OCI-LY3 (cell line): ENCODE data around the gene THAP11.

Experiments
- H2AFZ ChIP-seq: fragments of 200-600, 300-600 bp; shearing (Covaris generic); 2 replicates; pipeline ENCODE4 v1.6.0; 2014; ENCODE audit warnings: antibody characterized with exemption, low read depth, low read length
- H3K27ac ChIP-seq: fragments of 200-600, 300-600 bp; sonication (generic); 2 replicates; pipeline ENCODE4 v1.5.1; 2014; ENCODE audit warnings: mild to moderate bottlenecking, low read length, moderate library complexity, mixed read lengths
- H3K27me3 ChIP-seq: fragments of 200-600, 300-600 bp; sonication (generic); 2 replicates; pipeline ENCODE4 v1.6.1; 2014; ENCODE audit warnings: low read depth, low read length, mixed read lengths
- H3K36me3 ChIP-seq: fragments of 200-600, 300-600 bp; sonication (generic); replicated peaks from 2 replicates; pipeline ENCODE3; 2014; ENCODE audit warnings: low read depth, low read length, mixed read lengths
- H3K4me1 ChIP-seq: fragments of 300-600, 200-600 bp; sonication (generic); 2 replicates; pipeline ENCODE4 v1.6.1; 2014; ENCODE audit warnings: low read length, mixed read lengths
- H3K4me2 ChIP-seq: fragments of 200-600, 300-600 bp; sonication (generic); 2 replicates; pipeline ENCODE4 v1.6.1; 2014; ENCODE audit warnings: low read length, mixed read lengths
- H3K4me3 ChIP-seq: fragments of 300-600, 200-600 bp; sonication (generic); 2 replicates; pipeline ENCODE4 v1.5.1; 2014; ENCODE audit warnings: antibody characterized with exemption, mild to moderate bottlenecking, low read length, moderate library complexity
- H3K79me2 ChIP-seq: fragments of 300-600, 200-600 bp; shearing (Covaris generic); 2 replicates; pipeline ENCODE4 v1.6.1; 2014; ENCODE audit warnings: mild to moderate bottlenecking, low read length, mixed read lengths
- H3K9ac ChIP-seq: fragments of 300-600, 200-600 bp; shearing (Covaris generic); 2 replicates; pipeline ENCODE4 v1.6.0; 2014; ENCODE audit warnings: mild to moderate bottlenecking, low read length, moderate library complexity
- H3K9me3 ChIP-seq: fragments of 200-600, 300-600 bp; shearing (Covaris generic); 2 replicates; pipeline ENCODE4 v1.6.1; 2014; ENCODE audit warnings: low read length, mixed read lengths; ENCODE audit not compliant: insufficient read depth
- H4K20me1 ChIP-seq: fragments of 200-600, 300-600 bp; sonication (generic); 2 replicates; pipeline ENCODE4 v1.6.1; 2016; ENCODE audit warnings: low read length, mixed read lengths; ENCODE audit not compliant: insufficient read depth
- CTCF ChIP-seq: fragments of 200-600, 300-600 bp; sonication (generic); IDR thresholded peaks from 2 replicates; pipeline ENCODE4 v1.5.1; 2014; ENCODE audit warnings: antibody characterized with exemption, low read length, low read depth
- EZH2phosphoT487 ChIP-seq: fragments of 200-600 bp; shearing (Covaris generic); IDR thresholded peaks from 2 replicates; pipeline ENCODE4 v1.6.1; 2018; ENCODE audit warnings: antibody characterized with exemption, mixed run types, low read depth

Gene THAP11

GRCh38 chr16:67885976-67886375 is 43.9 kb downstream of the THAP11 start:
- Histone ChIP-seq H3K79me2 (no peaks in the 10 kb centered on the region), H3K4me3 (no peak overlapping the region), H3K27me3 (no peaks in the 10 kb centered on the region), H3K36me3 (peaks cover 24% of the 10 kb centered on the region), H3K9ac (no peak overlapping the region), H3K27ac (no peak overlapping the region), H4K20me1 (no peaks in the 10 kb centered on the region), H3K9me3 (no peaks in the 10 kb centered on the region), H3K4me2 (no peak overlapping the region), H2AFZ (no peak overlapping the region), H3K4me1 (no peaks in the 10 kb centered on the region)
- TF ChIP-seq EZH2phosphoT487 = no peak
- no peak for TF ChIP-seq CTCF

GRCh38 chr16:67886387-67886786 is 44.3 kb downstream of the THAP11 start:
- H3K4me3 ChIP-seq = no peak overlapping the region
- peaks cover 20% of the 10 kb centered on the region for H3K36me3 ChIP-seq
- H2AFZ ChIP-seq = no peak overlapping the region
- no peak overlapping the region for H3K9ac ChIP-seq
- no peak for TF ChIP-seq EZH2phosphoT487
- H3K4me2 ChIP-seq = no peak overlapping the region
- H3K4me1 ChIP-seq = no peaks in the 10 kb centered on the region
- no peak overlapping the region for H3K27ac ChIP-seq
- no peaks in the 10 kb centered on the region for H3K9me3 ChIP-seq
- no peaks in the 10 kb centered on the region for H3K79me2 ChIP-seq
- no peaks in the 10 kb centered on the region for H4K20me1 ChIP-seq
- H3K27me3 ChIP-seq = no peaks in the 10 kb centered on the region

GRCh38 chr16:67888331-67888730 is 46.2 kb downstream of the THAP11 start:
- Histone ChIP-seq H3K4me1 (peaks cover 4% of the 10 kb centered on the region; the same call in 1 of the 2 replicates), H3K4me3 (no peak overlapping the region), H3K79me2 (peaks cover 2% of the 10 kb centered on the region), H3K9ac (no peak overlapping the region), H3K4me2 (no peak overlapping the region), H4K20me1 (no peaks in the 10 kb centered on the region), H3K36me3 (peaks cover 8% of the 10 kb centered on the region), H3K27me3 (no peaks in the 10 kb centered on the region), H2AFZ (no peak overlapping the region), H3K27ac (no peak overlapping the region), H3K9me3 (no peaks in the 10 kb centered on the region)
- TF ChIP-seq EZH2phosphoT487 (no peak), CTCF (no peak)

GRCh38 chr16:67892375-67892774 is 50.3 kb downstream of the THAP11 start:
- Histone ChIP-seq H3K27ac (no peak overlapping the region), H3K36me3 (no peaks in the 10 kb centered on the region), H3K4me1 (peaks cover 14% of the 10 kb centered on the region), H3K79me2 (peaks cover 40% of the 10 kb centered on the region), H3K4me3 (peak overlapping the region; percentile 75), H4K20me1 (no peaks in the 10 kb centered on the region), H2AFZ (peak overlapping the region; percentile 40; the same call in 1 of the 2 replicates), H3K9ac (peak overlapping the region; percentile 56), H3K27me3 (no peaks in the 10 kb centered on the region), H3K4me2 (peak overlapping the region; percentile 75), H3K9me3 (no peaks in the 10 kb centered on the region)
- TF ChIP-seq CTCF = no peak
- no peak for TF ChIP-seq EZH2phosphoT487
